ENCODE data around the gene ACTRT2.

- TF ChIP-seq POLR2A (IDR thresholded peaks at IDR 0.05), result no peak
- TF ChIP-seq EP300 (IDR thresholded peaks at IDR 0.05), result no peak
- TF ChIP-seq POLR2AphosphoS5 (IDR thresholded peaks at IDR 0.05), result no peak
These were observed 12.5 kb downstream of the ACTRT2 start for GRCh38 chr1:3033790-3034090.
